Thoracic aorta (tissue), 2 donors: Measurements from ENCODE around the gene TCP11. TPM values are rescaled to one million over a fixed set of nuclear protein-coding genes. Genes with fewer than 3 reads are reported as not detected.

Experiments used
- ATAC-seq: fragments of 150-250 bp; one replicate; pipeline ENCODE4 v1.8.0; 2017; ENCODE audit warnings: low read depth; ENCODE audit not compliant: insufficient number of reproducible peaks, low FRiP score
- DNase-seq: peaks from one replicate; pipeline ENCODE4 v3.0.0-alpha.2; 2020; ENCODE audit warnings: low spot score
- H3K27ac ChIP-seq, 2 donors: fragments of 200-600 bp; sonication (generic); 1 replicate in 1 of 2; 2 replicates in 1 of 2; pipeline ENCODE4 v1.5.1; 2016; ENCODE audit warnings: mild to moderate bottlenecking in 2 of 2, moderate library complexity in 2 of 2
- H3K27me3 ChIP-seq: fragments of 200-600 bp; sonication (generic); replicated peaks from 2 replicates; pipeline ENCODE4 v1.6.0; 2016; ENCODE audit warnings: mild to moderate bottlenecking; ENCODE audit not compliant: insufficient read depth
- H3K36me3 ChIP-seq: fragments of 200-600 bp; sonication (generic); one replicate; pipeline ENCODE4 v1.5.1; 2016
- H3K4me1 ChIP-seq, 2 donors: fragments of 200-600 bp; sonication (generic); 1 replicate in 1 of 2; 2 replicates in 1 of 2; pipeline versions ENCODE4 v1.5.1 to v1.6.0; 2016; ENCODE audit warnings: low read depth in 2 of 2, mild to moderate bottlenecking in 1 of 2; ENCODE audit not compliant: control insufficient read depth in 1 of 2
- H3K4me3 ChIP-seq: fragments of 200-600 bp; sonication (generic); 2 replicates; pipeline ENCODE4 v1.5.1; 2016; ENCODE audit warnings: mild to moderate bottlenecking
- H3K9me3 ChIP-seq: fragments of 200-600 bp; sonication (generic); 2 replicates; pipeline ENCODE4 v1.5.1; 2016
- CTCF ChIP-seq: fragments of 200-600 bp; sonication (generic); IDR thresholded peaks from one replicate; pipeline ENCODE4 v1.5.1; 2019; ENCODE audit warnings: antibody characterized with exemption
- total RNA-seq, 2 donors: library from RNA; depleted of rRNA; stranded (reverse); fragments of >200 nt; gene quantifications; one replicate each; pipeline versions ENCODE4 v1.1.0 to v1.2.3, GENCODE V29; 2016

TCP11 gene
- total RNA-seq, 2 donors from 2014 or later, result not detected

GRCh38 chr6:35079311-35080000 is 61.7 kb downstream of the TCP11 start:
- Histone ChIP-seq H3K27ac (no peak overlapping the region), H3K4me1 (no peaks in the 10 kb centered on the region)
- no peak for DNase-seq

GRCh38 chr6:35078896-35079295 is 62.2 kb downstream of the TCP11 start:
- no peak for ATAC-seq
- no peak overlapping the region for H3K4me3 ChIP-seq
- no peaks in the 10 kb centered on the region for H3K27me3 ChIP-seq
- no peak overlapping the region for H3K27ac ChIP-seq
- DNase-seq, result no peak
- H3K36me3 ChIP-seq, result peaks cover 76% of the 10 kb centered on the region
- H3K4me1 ChIP-seq, result no peaks in the 10 kb centered on the region
- no peak for TF ChIP-seq CTCF
- H3K9me3 ChIP-seq, result no peaks in the 10 kb centered on the region

More at GRCh38 chr6:35079311-35080000, 61.7 kb downstream of the TCP11 start:
- Histone ChIP-seq H3K9me3 (no peaks in the 10 kb centered on the region), H3K4me3 (no peak overlapping the region), H3K27me3 (no peaks in the 10 kb centered on the region), H3K36me3 (peaks cover 80% of the 10 kb centered on the region)
- ATAC-seq, result no peak
- TF ChIP-seq CTCF, result no peak

GRCh38 chr6:35078226-35078850 is 62.8 kb downstream of the TCP11 start:
- no peak overlapping the region for H3K27ac ChIP-seq
- ATAC-seq (no peak), DNase-seq (no peak)
- H3K9me3 ChIP-seq, result no peaks in the 10 kb centered on the region
- H3K36me3 ChIP-seq, result peaks cover 75% of the 10 kb centered on the region
- no peaks in the 10 kb centered on the region for H3K4me1 ChIP-seq
- H3K27me3 ChIP-seq, result no peaks in the 10 kb centered on the region
- H3K4me3 ChIP-seq, result no peak overlapping the region
- no peak for TF ChIP-seq CTCF

GRCh38 chr6:35077713-35078105 is 63.4 kb downstream of the TCP11 start:
- TF ChIP-seq CTCF, result no peak

GRCh38 chr6:35076997-35077712 is 64.0 kb downstream of the TCP11 start:
- H3K4me3 ChIP-seq, result no peak overlapping the region
- no peak overlapping the region for H3K27ac ChIP-seq
- no peak for DNase-seq
- no peaks in the 10 kb centered on the region for H3K27me3 ChIP-seq
- no peak for ATAC-seq
- no peaks in the 10 kb centered on the region for H3K4me1 ChIP-seq
- no peak for TF ChIP-seq CTCF
- H3K36me3 ChIP-seq, result peaks cover 68% of the 10 kb centered on the region
- no peaks in the 10 kb centered on the region for H3K9me3 ChIP-seq

More at GRCh38 chr6:35077713-35078105, 63.4 kb downstream of the TCP11 start:
- Histone ChIP-seq H3K36me3 (peaks cover 70% of the 10 kb centered on the region), H3K4me1 (no peaks in the 10 kb centered on the region), H3K27ac (no peak overlapping the region), H3K4me3 (no peak overlapping the region), H3K27me3 (no peaks in the 10 kb centered on the region), H3K9me3 (no peaks in the 10 kb centered on the region)
- ATAC-seq, result no peak
- DNase-seq, result no peak
